GM12878 (cell line): ENCODE measurements around the gene CD177.

Experiments used
- ATF7 ChIP-seq: fragments of 450-650 bp; IDR thresholded peaks from 2 replicates; pipeline ENCODE4 v1.6.1; 2016; ENCODE audit warnings: low read depth, mild to moderate bottlenecking
- EZH2 ChIP-seq: IDR thresholded peaks from 2 replicates; pipeline ENCODE4 v1.6.1; 2012; ENCODE audit warnings: low read depth, mild to moderate bottlenecking, control low read depth, inconsistent platforms, low read length, borderline replicate concordance; ENCODE audit not compliant: control insufficient read depth
- TF ChIP-seq, protein P1 (sequence below), 3 experiments: IDR thresholded peaks in 2 of 3; conservative IDR thresholded peaks in 1 of 3; 2 replicates each; pipeline ENCODE4 v1.5.1; 2011; ENCODE audit warnings: low read depth in 3 of 3, low read length in 3 of 3, mild to moderate bottlenecking in 3 of 3, control low read depth in 2 of 3, moderate library complexity in 2 of 3, inconsistent platforms in 1 of 3, mixed read lengths in 1 of 3; ENCODE audit not compliant: control insufficient read depth in 2 of 3, insufficient read depth in 1 of 3; ENCODE audit errors: extremely low read depth in 1 of 3

DNA sequence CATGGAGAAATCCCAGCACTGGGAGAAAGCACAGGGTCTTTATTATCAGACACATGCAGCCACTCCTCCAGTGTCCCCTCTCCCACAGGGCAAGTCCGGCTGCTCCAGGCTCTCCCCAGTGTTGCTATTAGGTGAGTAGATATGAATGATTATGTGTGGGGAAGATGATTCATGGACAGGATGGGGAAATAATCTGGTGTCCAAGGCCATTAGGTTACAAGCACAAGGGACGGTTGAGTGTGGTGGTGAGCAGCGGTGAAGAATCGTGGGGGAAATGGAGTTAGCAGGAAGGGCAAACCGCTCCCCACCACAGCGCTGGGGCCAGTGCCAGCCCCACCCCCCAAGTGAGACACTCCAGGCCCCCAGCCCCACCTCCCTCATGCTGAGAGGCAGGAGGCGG lies 19.0 kb downstream of the CD177 start:
- TF ChIP-seq EZH2 (no peak), ATF7 (no peak)
- TF ChIP-seq, protein P1, sequence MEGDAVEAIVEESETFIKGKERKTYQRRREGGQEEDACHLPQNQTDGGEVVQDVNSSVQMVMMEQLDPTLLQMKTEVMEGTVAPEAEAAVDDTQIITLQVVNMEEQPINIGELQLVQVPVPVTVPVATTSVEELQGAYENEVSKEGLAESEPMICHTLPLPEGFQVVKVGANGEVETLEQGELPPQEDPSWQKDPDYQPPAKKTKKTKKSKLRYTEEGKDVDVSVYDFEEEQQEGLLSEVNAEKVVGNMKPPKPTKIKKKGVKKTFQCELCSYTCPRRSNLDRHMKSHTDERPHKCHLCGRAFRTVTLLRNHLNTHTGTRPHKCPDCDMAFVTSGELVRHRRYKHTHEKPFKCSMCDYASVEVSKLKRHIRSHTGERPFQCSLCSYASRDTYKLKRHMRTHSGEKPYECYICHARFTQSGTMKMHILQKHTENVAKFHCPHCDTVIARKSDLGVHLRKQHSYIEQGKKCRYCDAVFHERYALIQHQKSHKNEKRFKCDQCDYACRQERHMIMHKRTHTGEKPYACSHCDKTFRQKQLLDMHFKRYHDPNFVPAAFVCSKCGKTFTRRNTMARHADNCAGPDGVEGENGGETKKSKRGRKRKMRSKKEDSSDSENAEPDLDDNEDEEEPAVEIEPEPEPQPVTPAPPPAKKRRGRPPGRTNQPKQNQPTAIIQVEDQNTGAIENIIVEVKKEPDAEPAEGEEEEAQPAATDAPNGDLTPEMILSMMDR (IDR thresholded peaks at IDR 0.05 in 2 of 3, conservative IDR thresholded peaks at IDR 0.05 in 1 of 3; ENCODE audit: control insufficient read depth in 2 of 3, extremely low read depth in 1 of 3, insufficient read depth in 1 of 3, low read depth in 3 of 3, low read length in 3 of 3), result no peak
